Uterus (tissue), 2 donors: ENCODE data around the gene ATRN.

Source experiments
- CTCF ChIP-seq, 4 experiments: fragments of 200-600 bp in 2 of 4; fragments of 450-650 bp in 2 of 4; sonication (generic) in 2 of 4; IDR thresholded peaks; one replicate each; pipeline ENCODE4 v1.5.1; 2016 to 2019; ENCODE audit warnings: antibody characterized with exemption in 4 of 4, mild to moderate bottlenecking in 2 of 4, moderate library complexity in 1 of 4
- POLR2A ChIP-seq, 2 donors: fragments of 450-650 bp; IDR thresholded peaks; one replicate each; pipeline ENCODE4 v1.6.1; 2016; ENCODE audit warnings: antibody characterized with exemption in 2 of 2, mild to moderate bottlenecking in 1 of 2, moderate library complexity in 1 of 2

- TF ChIP-seq CTCF (IDR thresholded peaks at IDR 0.05) (no peak), POLR2A (IDR thresholded peaks at IDR 0.05) (no peak)
Measured at GRCh38 chr20:3560162-3560561, 89.3 kb downstream of the ATRN start.
